ENCODE measurements around the gene NOS2. TPM values are rescaled to one million over a fixed set of nuclear protein-coding genes. Genes with fewer than 3 reads are reported as not detected.

NOS2 gene
- total RNA-seq, 4 donors from 2014 or later = 6.7 to 16.5 (median 7.7) TPM

- no peak overlapping the region for H3K4me3 ChIP-seq
- H3K27ac ChIP-seq = no peak overlapping the region
- no peak for DNase-seq
- H3K4me1 ChIP-seq = peaks cover 0 to 14% (median 3%) of the 10 kb centered on the region in 4 donors
- no peaks in the 10 kb centered on the region for H3K27me3 ChIP-seq
- H3K9me3 ChIP-seq = peaks cover 0 to 2% (median 0%) of the 10 kb centered on the region in 4 donors
- TF ChIP-seq POLR2A (IDR thresholded peaks at IDR 0.05) (no peak), CTCF (IDR thresholded peaks at IDR 0.05) (no peak)
- H3K36me3 ChIP-seq = no peaks in the 10 kb centered on the region
Observed at GRCh38 chr17:27821318-27821717, 21.0 kb upstream of the NOS2 start.

- no peak overlapping the region for H3K27ac ChIP-seq
- no peak for TF ChIP-seq POLR2A (IDR thresholded peaks at IDR 0.05)
Observed at GRCh38 chr17:27819145-27819544, 18.8 kb upstream of the NOS2 start.

GRCh38 chr17:27818401-27819105, 18.2 kb upstream of the NOS2 start:
- Histone ChIP-seq H3K27me3 (no peaks in the 10 kb centered on the region), H3K4me1 (peaks cover 0 to 10% (median 3%) of the 10 kb centered on the region in 4 donors), H3K9me3 (peaks cover 0 to 2% (median 0%) of the 10 kb centered on the region in 4 donors), H3K36me3 (no peaks in the 10 kb centered on the region), H3K4me3 (no peak overlapping the region), H3K27ac (no peak overlapping the region)
- no peak for DNase-seq
- TF ChIP-seq POLR2A (IDR thresholded peaks at IDR 0.05) = no peak
- TF ChIP-seq CTCF (IDR thresholded peaks at IDR 0.05) = no peak

More at GRCh38 chr17:27819145-27819544, 18.8 kb upstream of the NOS2 start:
- Histone ChIP-seq H3K36me3 (no peaks in the 10 kb centered on the region), H3K27me3 (no peaks in the 10 kb centered on the region), H3K4me1 (peaks cover 0 to 10% (median 3%) of the 10 kb centered on the region in 4 donors), H3K4me3 (no peak overlapping the region), H3K9me3 (peaks cover 0 to 2% (median 0%) of the 10 kb centered on the region in 4 donors)
- DNase-seq = no peak

GRCh38 chr17:27817731-27818130, 17.4 kb upstream of the NOS2 start:
- H3K27me3 ChIP-seq = no peaks in the 10 kb centered on the region
- H3K27ac ChIP-seq = no peak overlapping the region
- H3K9me3 ChIP-seq = peaks cover 0 to 5% (median 0%) of the 10 kb centered on the region in 4 donors
- no peaks in the 10 kb centered on the region for H3K36me3 ChIP-seq
- no peak overlapping the region for H3K4me3 ChIP-seq
- TF ChIP-seq POLR2A (IDR thresholded peaks at IDR 0.05) = no peak
- no peak for TF ChIP-seq CTCF (IDR thresholded peaks at IDR 0.05)
- H3K4me1 ChIP-seq = peaks cover 0 to 10% (median 3%) of the 10 kb centered on the region in 4 donors
- no peak for DNase-seq

GRCh38 chr17:27816946-27817345, 16.6 kb upstream of the NOS2 start:
- no peaks in the 10 kb centered on the region for H3K36me3 ChIP-seq
- no peaks in the 10 kb centered on the region for H3K27me3 ChIP-seq
- TF ChIP-seq POLR2A (IDR thresholded peaks at IDR 0.05) = no peak
- TF ChIP-seq CTCF (IDR thresholded peaks at IDR 0.05) = no peak
- no peak for DNase-seq
- H3K27ac ChIP-seq = no peak overlapping the region
- peaks cover 0 to 13% (median 3%) of the 10 kb centered on the region in 4 donors for H3K4me1 ChIP-seq
- peaks cover 0 to 3% (median 0%) of the 10 kb centered on the region in 4 donors for H3K9me3 ChIP-seq
- no peak overlapping the region for H3K4me3 ChIP-seq

GRCh38 chr17:27811961-27812360, 11.6 kb upstream of the NOS2 start:
- H3K4me3 ChIP-seq = no peak overlapping the region
- peaks cover 5 to 36% (median 9%) of the 10 kb centered on the region in 4 donors for H3K4me1 ChIP-seq
- H3K36me3 ChIP-seq = no peaks in the 10 kb centered on the region
- H3K27ac ChIP-seq = peak overlapping the region in 3 of 4 donors; percentile 9 to 78 (median 63)
- peak in 2 of 3 donors; percentile 68 to 69 for DNase-seq
- H3K9me3 ChIP-seq = peaks cover 0 to 3% (median 0%) of the 10 kb centered on the region in 4 donors
- TF ChIP-seq CTCF (IDR thresholded peaks at IDR 0.05) (no peak), POLR2A (IDR thresholded peaks at IDR 0.05) (no peak)
- no peaks in the 10 kb centered on the region for H3K27me3 ChIP-seq
